IMR-90 (cell line): Measurements from ENCODE around the gene METTL21C. TPM values are rescaled to one million over a fixed set of nuclear protein-coding genes. Genes with fewer than 3 reads are reported as not detected.

Experiments
- ATAC-seq: fragments of 200-7000 bp; cut with Tn5 transposase; 2 replicates; pipeline ENCODE4 v1.9.1; 2020; ENCODE audit warnings: low read depth, mild to moderate bottlenecking, moderate library complexity
- BruUV-seq: library from RNA; stranded (reverse); fragments of 400-500 nt; replicated peaks from 2 replicates; lab custom pipeline; 2021; lab: Mats Ljungman, UMichigan
- CTCF ChIA-PET: fragments of 300-600 bp; formaldehyde crosslinking; extraction: SDS; loops from one replicate; lab custom pipeline; 2021; ENCODE audit warnings: antibody characterized with exemption; lab: Yijun Ruan, JAX
- POLR2A ChIA-PET: fragments of 300-600 bp; sonication (Branson Sonifier 250); formaldehyde crosslinking; loops from one replicate; lab custom pipeline; 2022; ENCODE audit warnings: antibody characterized with exemption; ENCODE audit not compliant: unreplicated experiment; lab: Charles Lee
- DNase-seq: peaks from one replicate; pipeline ENCODE4 v3.0.0; 2013
- H2AFZ ChIP-seq: replicated peaks from 2 replicates; pipeline ENCODE3; 2013; ENCODE audit warnings: low read length, mild to moderate bottlenecking; ENCODE audit not compliant: poor library complexity
- H2AK5ac ChIP-seq: 2 replicates; pipeline ENCODE4 v1.6.1; 2013; ENCODE audit warnings: low read depth, low read length, inconsistent platforms
- H2AK9ac ChIP-seq: replicated peaks from 2 replicates; pipeline ENCODE3; 2013; ENCODE audit warnings: mild to moderate bottlenecking, low read depth, low read length, moderate library complexity; ENCODE audit not compliant: poor library complexity
- H2BK120ac ChIP-seq: 2 replicates; pipeline ENCODE4 v1.6.1; 2013; ENCODE audit warnings: low read depth, low read length, inconsistent platforms
- H2BK15ac ChIP-seq: 3 replicates; pipeline ENCODE4 v1.6.1; 2013; ENCODE audit warnings: low read depth, low read length, inconsistent platforms
- H2BK20ac ChIP-seq: 2 replicates; pipeline ENCODE4 v1.6.1; 2013; ENCODE audit warnings: low read depth, mild to moderate bottlenecking, inconsistent platforms, low read length, moderate library complexity
- H2BK5ac ChIP-seq: 2 replicates; pipeline ENCODE4 v1.6.1; 2013; ENCODE audit warnings: mild to moderate bottlenecking, low read depth, low read length, inconsistent platforms; ENCODE audit not compliant: poor library complexity, severe bottlenecking
- H3K14ac ChIP-seq: replicated peaks from 2 replicates; pipeline ENCODE4 v1.6.1; 2013; ENCODE audit warnings: low read depth, low read length, inconsistent platforms
- H3K18ac ChIP-seq: 2 replicates; pipeline ENCODE4 v1.6.1; 2013; ENCODE audit warnings: low read depth, low read length, control low read depth
- H3K23ac ChIP-seq: 2 replicates; pipeline ENCODE4 v1.6.1; 2013; ENCODE audit warnings: low read depth, low read length, inconsistent platforms
- H3K27ac ChIP-seq: 2 replicates; pipeline ENCODE4 v1.5.1; 2013; ENCODE audit warnings: mild to moderate bottlenecking, control low read depth, low read length; ENCODE audit not compliant: insufficient read depth
- H3K27me3 ChIP-seq: 2 replicates; pipeline ENCODE4 v1.6.1; 2013; ENCODE audit warnings: low read length; ENCODE audit not compliant: control insufficient read depth, insufficient read depth
- H3K36me3 ChIP-seq: 2 replicates; pipeline ENCODE4 v1.6.1; 2013; ENCODE audit warnings: low read length, mixed read lengths; ENCODE audit not compliant: control insufficient read depth, insufficient read depth
- H3K4ac ChIP-seq: 2 replicates; pipeline ENCODE4 v1.6.1; 2013; ENCODE audit warnings: low read depth, low read length, inconsistent platforms
- H3K4me1 ChIP-seq: 2 replicates; pipeline ENCODE4 v1.6.1; 2013; ENCODE audit warnings: low read length, mixed read lengths; ENCODE audit not compliant: control insufficient read depth, insufficient read depth
- H3K4me2 ChIP-seq: 2 replicates; pipeline ENCODE4 v1.6.1; 2013; ENCODE audit warnings: low read depth, mild to moderate bottlenecking, control low read depth, low read length, moderate library complexity
- H3K4me3 ChIP-seq: 2 replicates; pipeline ENCODE4 v1.5.1; 2013; ENCODE audit warnings: low read depth, mild to moderate bottlenecking, control low read depth, low read length, moderate library complexity; ENCODE audit not compliant: insufficient read depth
- H3K56ac ChIP-seq: 2 replicates; pipeline ENCODE4 v1.6.1; 2013; ENCODE audit warnings: low read length, inconsistent platforms; ENCODE audit not compliant: insufficient read depth; ENCODE audit errors: extremely low read depth
- H3K79me1 ChIP-seq, 2 experiments: 2 replicates each; pipeline ENCODE4 v1.6.1; 2013; ENCODE audit warnings: low read length in 2 of 2, inconsistent platforms in 1 of 2, low read depth in 1 of 2
- H3K9ac ChIP-seq: 2 replicates; pipeline ENCODE4 v1.6.1; 2013; ENCODE audit warnings: low read depth, low read length, control low read depth
- H3K9me1 ChIP-seq: 2 replicates; pipeline ENCODE4 v1.6.1; 2013; ENCODE audit warnings: low read length, inconsistent platforms; ENCODE audit not compliant: insufficient read depth
- H3K9me3 ChIP-seq: 2 replicates; pipeline ENCODE4 v1.6.1; 2013; ENCODE audit warnings: low read length; ENCODE audit not compliant: control insufficient read depth, insufficient read depth
- H4K20me1 ChIP-seq: 2 replicates; pipeline ENCODE4 v1.6.1; 2013; ENCODE audit warnings: low read length, inconsistent platforms; ENCODE audit not compliant: insufficient read depth
- H4K5ac ChIP-seq: 2 replicates; pipeline ENCODE4 v1.6.1; 2013; ENCODE audit warnings: mild to moderate bottlenecking, low read depth, low read length, control low read depth
- H4K8ac ChIP-seq, 2 experiments: 2 replicates each; pipeline ENCODE4 v1.6.1; 2013; ENCODE audit warnings: low read depth in 2 of 2, low read length in 2 of 2, control low read depth in 1 of 2, inconsistent platforms in 1 of 2
- H4K91ac ChIP-seq: 2 replicates; pipeline ENCODE4 v1.6.1; 2013; ENCODE audit warnings: low read depth, low read length, inconsistent platforms; ENCODE audit not compliant: insufficient read depth
- CEBPB ChIP-seq: IDR thresholded peaks from 2 replicates; pipeline ENCODE4 v1.6.1; 2012; ENCODE audit warnings: low read depth, low read length, improper control_type of control experiment
- FOS ChIP-seq: fragments of 150-350 bp; IDR thresholded peaks from 2 replicates; pipeline ENCODE4 v1.6.1; 2016; ENCODE audit warnings: low read depth, low read length
- RCOR1 ChIP-seq: IDR thresholded peaks from 2 replicates; pipeline ENCODE4 v1.6.1; 2012; ENCODE audit warnings: mild to moderate bottlenecking, low read length, improper control_type of control experiment; ENCODE audit not compliant: insufficient replicate concordance
- RFX5 ChIP-seq: IDR thresholded peaks from 2 replicates; pipeline ENCODE4 v1.8.0; 2012; ENCODE audit warnings: low read depth, mild to moderate bottlenecking, low read length, moderate library complexity
- WGBS, 2 experiments: methylation state at CpG; one replicate each; pipeline versions ENCODE4 v1.1.5 to v1.1.7; 2013; ENCODE audit warnings: missing lambda C conversion rate in 2 of 2; ENCODE audit not compliant: insufficient read length in 1 of 2; ENCODE audit errors: extremely low coverage in 2 of 2; 5-methylcytosine and 5-hydroxymethylcytosine counted together
- dilution Hi-C: fragments of 300-500 bp; cut with HindIII; formaldehyde crosslinking; loops from one replicate; pipeline ENCODE4 v1.14.3; 2018; ENCODE audit warnings: low sequenced_read_pairs; ENCODE audit not compliant: unreplicated experiment
- in situ Hi-C: fragments of 300-500 bp; cut with MboI; formaldehyde crosslinking; loops from 3 replicates; pipeline ENCODE4 v1.14.3; 2019; ENCODE audit warnings: low sequenced_read_pairs, inconsistent platforms, mixed read lengths
- intact Hi-C: fragments of 100-400 bp; cut with micrococcal nuclease; formaldehyde crosslinking; loops from 2 replicates; pipeline ENCODE4 v1.10.0; 2022
- polyA plus RNA-seq, 3 experiments: library from polyadenylated mRNA; depleted of rRNA; stranded (reverse); fragments of >200 nt; gene quantifications; 2 replicates each; pipeline ENCODE4 v1.2.3, GENCODE V29; 2012; ENCODE audit warnings: low replicate concordance in 1 of 3
- total RNA-seq: library from RNA; depleted of rRNA; stranded (reverse); fragments of >200 nt; gene quantifications from 2 replicates; pipeline ENCODE4 v1.2.3, GENCODE V29; 2012
- TF ChIP-seq, protein P1 (sequence below): fragments of 150-350 bp; IDR thresholded peaks from 2 replicates; pipeline ENCODE4 v1.6.1; 2016; ENCODE audit warnings: low read depth, mild to moderate bottlenecking, low read length, moderate library complexity, borderline replicate concordance

Gene METTL21C
- total and polyA plus RNA-seq, 2 of the 4 experiments (the other 2 are of a cell fraction) = not detected

DNA sequence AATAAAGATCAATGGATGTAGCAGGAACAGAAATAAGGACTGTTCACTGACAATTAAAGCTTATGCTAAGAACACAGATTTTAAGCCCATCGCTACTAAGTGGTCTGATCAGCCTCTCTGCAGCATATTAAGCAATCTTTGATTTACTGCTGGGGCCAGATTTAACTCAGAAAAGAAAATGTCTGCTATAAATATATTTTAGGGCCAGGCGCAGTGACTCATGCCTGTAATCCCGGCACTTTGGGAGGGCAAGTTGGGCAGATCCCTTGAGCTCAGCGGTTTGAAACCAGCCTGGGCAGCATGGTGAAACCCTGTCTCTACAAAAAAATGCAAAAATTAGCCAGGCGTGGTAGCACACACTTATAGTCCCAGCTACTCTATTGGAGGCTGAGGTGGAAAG lies 43.0 kb downstream of the METTL21C start:
- Histone ChIP-seq H2BK20ac (no peak overlapping the region), H3K18ac (no peak overlapping the region), H3K4me2 (peak overlapping the region; percentile 48; the same call in 1 of the 2 replicates), H3K4me1 (peaks cover 5% of the 10 kb centered on the region), H3K23ac (no peak overlapping the region), H3K4me3 (no peak overlapping the region), H2BK15ac (no peak overlapping the region), H4K20me1 (no peaks in the 10 kb centered on the region; the same call in 1 of the 2 replicates), H2AFZ (no peak overlapping the region), H3K4ac (no peak overlapping the region), H3K9me3 (no peaks in the 10 kb centered on the region), H2BK5ac (no peak overlapping the region), H3K9me1 (no peaks in the 10 kb centered on the region), H2BK120ac (no peak overlapping the region), H3K9ac (no peak overlapping the region), H3K27ac (peak overlapping the region; percentile 2; the same call in 1 of the 2 replicates), H4K8ac (peak overlapping the region in 1 of 2 experiments; percentile 11; a peak in 1 of 4 replicates), H2AK9ac (no peak overlapping the region), H3K36me3 (peaks cover 26% of the 10 kb centered on the region), H4K91ac (no peak overlapping the region), H3K56ac (no peak overlapping the region), H3K14ac (no peak overlapping the region), H3K79me1 (peaks cover 3 to 11% of the 10 kb centered on the region in 2 experiments; a peak in 3 of 4 replicates), H2AK5ac (no peak overlapping the region), H3K27me3 (no peaks in the 10 kb centered on the region), H4K5ac (no peak overlapping the region)
- 39% methylated on average over 2 of the region's 5 CpGs; no CpG with 5 or more reads in 1 of the 2 experiments for WGBS, 2 experiments
- ChIA-PET CTCF (interaction anchor here (0.7 kb wide), 1 partner anchor 18 kb away, joined by 3 read pairs; no protein-coding TSS in a partner anchor), POLR2A (interaction anchor here (0.6 kb wide), 1 partner anchor 162 kb away, joined by 4 read pairs; no protein-coding TSS in a partner anchor)
- TF ChIP-seq RCOR1 (no peak), RFX5 (no peak), CEBPB (peak; percentile 78), FOS (0 out of 2 replicates have a peak, but pooled peaks have one; percentile 27)
- TF ChIP-seq, protein P1, sequence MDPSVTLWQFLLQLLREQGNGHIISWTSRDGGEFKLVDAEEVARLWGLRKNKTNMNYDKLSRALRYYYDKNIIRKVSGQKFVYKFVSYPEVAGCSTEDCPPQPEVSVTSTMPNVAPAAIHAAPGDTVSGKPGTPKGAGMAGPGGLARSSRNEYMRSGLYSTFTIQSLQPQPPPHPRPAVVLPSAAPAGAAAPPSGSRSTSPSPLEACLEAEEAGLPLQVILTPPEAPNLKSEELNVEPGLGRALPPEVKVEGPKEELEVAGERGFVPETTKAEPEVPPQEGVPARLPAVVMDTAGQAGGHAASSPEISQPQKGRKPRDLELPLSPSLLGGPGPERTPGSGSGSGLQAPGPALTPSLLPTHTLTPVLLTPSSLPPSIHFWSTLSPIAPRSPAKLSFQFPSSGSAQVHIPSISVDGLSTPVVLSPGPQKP = no peak
- dilution Hi-C loops (no loop called here), intact Hi-C loops (loop anchor here (5.0 kb wide), 4 partner anchors 35 to 195 kb away; partner anchors contain the start of genes ERCC5 and TEX30), in situ Hi-C loops (no loop called here)
- DNase-seq (peak; percentile 52), ATAC-seq (peak; percentile 68)
- BruUV-seq = no TSS peak
